HPDE6-E6E7 (cell line): ENCODE measurements around the gene F12.

Source experiments
- DNase-seq: peaks from one replicate; pipeline ENCODE4 v3.0.0; 2011; ENCODE audit warnings: missing footprints; ENCODE audit errors: extremely low spot score

Gene F12

DNA sequence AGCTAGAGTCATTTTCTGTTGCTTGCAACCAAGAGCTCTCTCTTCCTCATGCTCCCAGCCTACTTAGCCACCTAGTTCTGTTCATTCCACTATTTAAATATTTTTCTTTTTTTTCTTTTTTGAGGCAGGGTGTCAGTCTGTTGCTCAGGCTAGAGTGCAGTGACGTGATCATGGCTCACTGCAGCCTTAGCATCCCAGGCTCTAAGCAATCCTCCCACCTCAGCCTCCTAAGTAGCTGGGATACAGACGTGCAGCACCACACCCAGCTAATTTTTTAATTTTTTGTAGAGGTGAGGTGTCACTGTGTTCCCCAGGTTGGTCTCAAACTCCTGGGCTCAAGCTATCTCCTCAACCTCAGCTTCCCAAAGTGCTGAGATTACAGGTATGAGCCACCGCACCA is 5.1 kb upstream of the F12 start:
- DNase-seq, result no peak

DNA sequence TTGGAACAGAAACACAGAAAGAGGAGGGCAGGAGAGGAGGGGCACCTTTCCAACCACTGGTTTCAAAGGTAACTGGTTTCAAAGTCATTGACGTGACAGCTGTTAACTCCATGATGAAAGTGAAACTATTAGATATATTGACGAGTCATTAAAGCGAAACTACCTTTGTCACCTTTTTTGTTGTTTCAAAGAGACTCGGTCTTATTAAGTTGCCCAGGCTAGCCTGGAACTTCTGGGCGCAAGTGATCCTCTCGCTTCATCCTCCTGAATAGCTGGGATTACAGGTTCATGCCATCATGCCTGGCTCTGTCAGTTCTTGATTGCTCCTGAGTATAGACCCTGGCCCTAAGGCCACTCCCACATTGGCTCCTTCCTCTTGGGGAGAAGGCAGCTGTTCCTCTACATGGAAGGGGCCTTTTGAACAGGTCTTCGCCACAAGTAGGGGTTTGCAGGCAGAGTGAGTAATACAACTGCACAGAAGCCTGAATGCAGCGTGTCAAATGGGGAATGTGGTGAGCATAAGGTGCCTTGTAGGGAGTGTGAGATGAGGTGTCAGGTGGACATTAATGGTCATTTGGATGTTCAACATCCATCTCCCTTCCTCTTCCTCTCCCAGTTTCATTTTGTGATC is 3.4 kb upstream of the F12 start:
- no peak for DNase-seq

DNA sequence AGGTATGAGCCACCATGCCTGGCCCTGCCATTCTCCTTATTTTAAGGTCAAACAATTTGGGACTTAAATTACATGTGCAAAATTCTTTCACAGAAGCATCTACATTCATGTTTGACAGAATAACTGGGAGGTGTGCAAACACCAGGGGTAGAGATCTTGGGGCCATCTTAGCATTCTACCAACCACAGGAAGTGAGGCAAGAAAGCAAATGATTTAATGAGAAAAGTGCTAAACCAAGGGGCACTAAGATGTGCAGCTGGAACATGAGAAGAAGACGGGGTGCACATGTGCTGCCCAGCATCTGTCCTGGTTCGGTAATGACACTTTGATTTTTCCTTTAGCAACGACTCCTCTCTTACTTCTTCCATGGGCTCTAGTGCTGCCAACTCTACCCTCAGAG is 1.2 kb upstream of the F12 start:
- no peak for DNase-seq

DNA sequence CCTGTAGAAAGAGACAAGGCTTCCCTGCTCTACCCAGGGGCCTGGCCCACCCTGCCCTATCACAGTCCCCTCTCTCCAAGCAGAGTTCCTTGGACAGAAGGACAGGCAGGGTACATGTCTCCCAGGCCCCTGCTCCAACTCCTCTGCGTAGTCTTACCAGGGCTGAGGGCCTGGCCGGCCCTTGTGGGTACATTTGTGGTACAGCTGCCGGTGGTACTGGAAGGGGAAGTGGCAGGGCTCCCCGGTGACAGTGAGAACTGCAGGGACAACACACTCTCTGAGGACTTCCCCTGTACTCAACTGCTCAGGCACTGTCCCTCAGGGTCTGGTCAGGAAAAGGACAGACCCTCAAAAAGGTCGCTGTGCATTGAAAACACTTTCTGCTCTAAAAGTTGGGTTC is 3.6 kb downstream of the F12 start:
- no peak for DNase-seq

DNA sequence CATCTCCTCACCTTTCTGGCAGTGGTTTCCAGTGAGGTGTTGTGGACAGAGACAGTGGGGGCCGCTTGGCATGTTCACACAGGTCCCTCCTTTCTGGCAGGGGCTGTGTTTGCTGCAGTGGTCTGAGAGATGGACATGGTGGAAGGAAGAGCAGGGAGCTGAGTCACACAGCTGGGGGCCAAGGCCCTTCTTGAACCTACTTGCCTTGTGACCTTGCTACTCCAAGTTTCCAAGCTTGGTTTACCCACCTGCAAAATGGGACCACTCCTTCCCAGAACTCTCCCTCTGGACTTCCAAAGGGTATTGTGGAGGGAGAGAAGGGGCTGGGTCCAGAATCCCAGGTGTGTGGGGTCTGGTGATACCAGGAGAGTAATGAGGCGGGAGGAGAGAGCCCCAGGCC is 4.1 kb downstream of the F12 start:
- DNase-seq, result no peak

DNA sequence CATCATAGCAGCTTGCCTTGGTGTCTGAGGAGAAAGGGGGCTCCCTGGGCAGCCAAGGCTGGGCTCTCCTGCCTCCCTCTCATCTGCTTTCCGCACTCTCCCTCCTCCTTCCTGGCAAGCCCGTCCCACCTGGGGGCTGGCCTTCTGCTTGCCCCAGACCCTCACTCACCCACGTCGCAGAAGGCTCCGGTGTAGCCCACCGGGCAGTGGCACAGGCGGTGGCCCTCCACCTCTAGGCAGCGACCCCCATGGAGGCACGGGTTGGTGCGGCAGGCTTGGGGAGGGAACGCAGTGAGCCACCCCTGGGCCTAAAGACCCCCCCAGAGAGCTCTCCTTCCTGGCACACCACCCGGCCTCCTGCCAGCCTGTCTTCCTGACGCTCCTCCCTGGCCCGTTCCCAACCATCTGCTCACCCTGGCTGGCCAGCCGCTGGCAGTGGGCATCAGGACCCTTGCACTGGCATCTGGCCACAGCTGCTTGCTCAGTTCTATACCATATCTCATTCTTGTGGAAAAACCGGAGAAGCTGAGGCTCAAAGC is 4.7 kb downstream of the F12 start:
- DNase-seq, result no peak

DNA sequence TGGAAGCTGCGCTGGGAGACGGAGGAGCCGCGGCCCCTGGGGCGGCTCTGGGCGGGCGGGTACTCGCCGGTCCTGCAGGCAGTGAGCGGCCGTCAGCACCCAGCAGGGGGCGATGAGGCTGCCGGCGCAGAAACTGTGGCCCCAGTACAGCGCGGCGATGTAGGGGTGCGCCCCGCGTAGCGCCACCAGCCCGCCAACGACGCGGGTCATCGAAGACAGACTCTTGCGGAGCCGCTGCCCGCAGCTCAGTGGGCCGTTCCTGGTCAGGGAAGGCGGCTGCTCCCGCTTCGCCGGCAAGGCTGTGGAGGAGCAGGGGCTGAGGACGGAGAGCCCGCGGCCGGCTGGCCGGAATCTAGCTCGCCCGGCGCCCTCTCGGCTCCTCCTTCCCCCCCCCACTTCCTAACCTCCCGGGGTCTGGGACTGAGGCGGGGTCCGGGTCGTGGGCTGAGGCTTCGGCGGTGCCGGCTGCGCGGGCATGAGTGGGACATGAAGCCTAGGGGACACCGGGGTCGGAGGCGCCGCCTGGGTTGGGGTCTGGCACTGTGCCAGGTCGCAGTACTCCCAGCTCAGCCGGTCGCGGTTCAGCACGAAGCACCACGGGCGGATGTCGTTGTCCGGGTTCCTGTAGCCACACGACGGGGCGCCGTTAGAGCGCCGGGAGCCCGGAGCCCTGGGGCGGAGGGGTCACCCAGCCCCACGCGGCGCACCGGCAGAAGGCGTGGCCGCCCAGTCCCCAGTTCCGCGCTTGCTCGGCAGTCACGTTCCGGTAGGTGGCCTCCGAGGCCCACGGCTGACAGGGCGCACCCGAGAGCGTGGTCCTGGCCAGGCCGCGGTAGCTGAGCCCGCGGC is 5.3 kb downstream of the F12 start:
- DNase-seq, result peak; percentile 90

DNA sequence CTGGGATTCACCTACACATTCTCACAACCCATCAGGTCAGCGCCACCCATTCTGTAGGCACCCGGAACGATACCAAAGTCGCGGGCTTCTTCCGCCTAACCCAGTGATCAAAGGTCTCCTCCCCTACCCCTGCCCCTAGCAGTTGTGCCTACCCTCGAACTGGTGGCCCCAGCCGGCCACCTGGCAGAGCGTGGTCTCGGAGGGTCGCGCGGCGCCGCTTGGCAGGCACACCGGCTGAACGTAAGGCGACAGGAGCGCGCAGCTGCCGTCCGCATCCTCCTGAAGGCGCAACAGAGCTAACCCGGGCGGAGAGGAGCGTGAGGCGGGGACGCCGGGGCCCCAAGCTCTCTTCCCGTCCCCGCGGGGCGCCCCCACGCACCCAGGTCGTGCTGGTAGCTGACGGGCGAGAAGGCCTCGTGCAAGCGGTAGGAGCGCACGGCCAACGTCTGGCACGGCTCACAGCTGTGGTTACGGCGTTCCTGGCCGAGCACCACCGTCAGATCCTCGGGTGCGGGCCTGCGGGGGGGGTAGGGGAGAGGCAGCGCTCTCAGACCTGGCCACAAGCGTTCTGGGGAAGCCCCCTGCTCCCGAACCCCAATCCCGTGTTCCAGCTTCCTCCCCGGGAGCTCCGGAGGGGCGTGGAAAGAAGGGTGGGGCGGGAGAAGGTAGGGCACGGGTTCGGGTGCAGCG is 6.1 kb downstream of the F12 start:
- DNase-seq, result peak; percentile 63

DNA sequence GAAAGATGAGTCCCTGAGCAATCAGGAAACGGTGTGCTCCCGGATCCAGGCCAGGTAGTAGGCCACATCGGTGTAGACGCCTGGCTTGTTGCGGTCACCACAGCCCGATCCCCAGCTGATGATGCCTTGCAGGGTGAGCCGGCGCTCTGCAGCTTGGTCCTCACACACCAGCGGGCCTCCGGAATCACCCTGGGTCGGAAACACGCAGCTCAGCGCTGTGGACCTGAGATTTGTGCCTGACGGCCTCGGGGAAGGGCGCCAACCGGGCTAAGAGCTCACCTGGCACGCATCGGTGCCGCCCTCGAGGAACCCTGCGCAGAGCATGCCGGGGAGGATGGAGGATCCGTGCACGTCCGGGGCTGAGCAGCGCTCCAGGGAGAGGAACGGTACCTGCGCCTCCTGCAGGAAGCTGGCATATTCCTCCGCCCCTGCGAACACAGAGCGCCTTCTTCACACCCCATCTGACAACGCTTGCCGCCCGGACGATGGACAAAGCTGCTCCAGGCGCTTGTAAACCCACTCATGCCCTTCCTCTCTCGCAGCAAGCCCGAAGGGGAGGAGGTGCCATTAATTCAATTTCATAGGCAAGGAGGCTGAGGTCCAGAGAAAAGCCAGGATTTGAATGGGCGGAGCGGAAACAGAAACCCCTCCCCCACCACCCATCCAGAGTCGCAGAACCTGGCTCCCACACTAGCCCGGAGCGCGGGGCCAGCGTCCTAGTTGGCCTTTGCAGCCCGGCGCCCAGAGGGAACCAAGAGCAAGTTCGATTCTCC is 6.9 kb downstream of the F12 start:
- peak; percentile 97 for DNase-seq

DNA sequence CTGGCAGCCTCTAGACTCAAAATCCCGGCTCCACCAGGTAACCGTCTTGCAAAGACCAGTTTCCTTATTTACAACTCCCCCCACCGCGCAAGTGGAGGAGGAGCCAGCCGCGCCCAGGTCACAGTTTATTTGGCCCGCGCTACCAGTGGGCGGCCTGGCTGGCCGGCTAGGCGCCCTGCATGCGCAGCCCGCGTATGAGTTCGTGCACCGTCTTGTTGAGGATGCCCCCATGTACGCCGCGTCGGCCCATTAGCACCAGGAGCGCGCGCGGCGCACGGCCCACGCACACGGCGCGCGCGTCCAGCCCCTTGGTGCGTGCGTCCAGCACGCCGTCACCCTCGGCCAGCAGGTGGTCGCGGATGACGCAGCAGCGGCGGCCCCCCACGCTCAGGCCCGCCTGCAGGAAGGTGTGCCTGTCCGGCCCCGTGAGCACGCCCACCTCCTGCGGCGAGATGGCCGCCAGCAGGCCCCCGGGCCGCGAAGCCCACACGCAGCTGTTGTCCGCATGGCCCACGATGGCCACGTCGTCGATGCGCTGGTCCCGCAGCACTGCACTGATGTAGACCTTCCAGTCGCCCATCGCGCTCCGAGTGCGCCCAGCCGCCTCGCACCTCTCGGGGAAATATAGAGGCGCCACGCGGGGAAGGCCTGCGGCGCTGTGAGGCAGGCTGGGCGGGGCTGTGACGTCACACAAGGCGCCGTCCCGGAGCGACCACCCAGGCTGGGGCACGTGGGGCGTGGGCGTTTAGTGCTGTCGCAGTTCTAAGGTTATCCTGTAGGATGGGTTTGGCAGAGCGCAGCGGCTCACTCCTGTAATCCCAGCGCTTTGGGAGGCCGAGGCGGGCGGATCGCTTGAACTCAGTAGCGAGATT is 9.1 kb downstream of the F12 start, which contains the start of gene PFN3:
PFN3 (minus strand) TSS at position 665 of the 872 bp plus-strand sequence; CDS start at position 580, 85 bp downstream.
- DNase-seq, result no peak

DNA sequence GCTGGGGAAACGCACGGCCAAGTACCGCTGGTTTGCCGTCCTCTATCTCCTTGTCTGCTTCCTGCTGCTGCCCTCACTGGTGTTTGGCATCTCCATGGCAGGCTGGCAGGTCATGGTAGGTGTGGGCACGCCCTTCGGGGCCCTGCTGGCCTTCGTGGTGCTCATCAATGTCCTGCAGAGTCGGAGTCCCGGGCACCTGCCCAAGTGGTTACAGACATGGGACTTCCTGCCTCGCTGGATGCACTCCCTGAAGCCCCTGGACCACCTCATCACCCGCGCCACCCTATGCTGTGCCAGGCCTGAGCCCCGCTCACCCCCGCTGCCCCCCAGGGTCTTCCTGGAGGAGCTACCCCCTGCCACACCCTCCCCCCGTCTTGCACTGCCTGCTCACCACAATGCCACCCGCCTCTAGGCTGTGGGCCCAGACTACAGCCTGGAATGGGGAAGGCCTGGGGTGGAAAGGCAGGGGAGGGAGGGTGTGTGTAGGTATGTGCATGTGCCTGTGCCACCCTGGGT is 11.4 kb downstream of the F12 start:
- DNase-seq, result no peak

DNA sequence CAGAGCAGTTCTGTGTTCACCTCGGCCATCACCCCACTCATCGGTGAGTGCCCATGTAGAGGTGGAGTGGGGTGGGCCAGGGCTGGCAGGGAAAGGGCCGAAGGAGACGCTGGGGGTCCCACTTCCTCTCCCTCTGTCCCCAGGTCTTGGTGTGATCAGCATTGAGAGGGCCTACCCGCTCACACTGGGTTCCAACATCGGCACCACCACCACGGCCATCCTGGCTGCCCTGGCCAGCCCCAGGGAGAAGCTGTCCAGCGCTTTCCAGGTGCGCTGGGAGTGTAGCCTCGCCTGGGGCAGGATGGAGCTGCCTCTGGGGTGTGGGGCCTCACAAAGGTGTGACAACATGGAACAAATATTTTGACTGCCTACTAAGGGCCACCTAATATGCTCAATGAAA is 12.6 kb downstream of the F12 start:
- no peak for DNase-seq

DNA sequence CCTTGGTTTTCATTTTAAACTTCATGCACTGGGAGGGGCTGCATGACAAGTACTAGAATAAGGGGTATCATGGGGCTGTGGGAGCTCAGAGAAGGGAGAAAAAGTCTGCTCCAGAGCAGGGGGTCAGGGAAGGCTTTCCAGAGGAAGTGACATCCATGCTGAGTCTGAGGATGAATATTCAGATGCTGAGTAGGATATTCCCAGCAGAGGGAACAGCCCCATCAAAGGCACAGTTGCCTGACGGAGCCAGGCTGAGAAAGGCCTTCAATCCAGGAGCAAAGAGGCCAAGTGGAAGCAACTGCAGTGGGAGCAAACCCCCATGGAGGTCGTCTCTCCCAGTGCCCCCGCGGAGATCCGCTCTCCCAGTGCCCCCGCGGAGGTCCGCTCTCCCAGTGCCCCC is 13.3 kb downstream of the F12 start:
- DNase-seq, result no peak

DNA sequence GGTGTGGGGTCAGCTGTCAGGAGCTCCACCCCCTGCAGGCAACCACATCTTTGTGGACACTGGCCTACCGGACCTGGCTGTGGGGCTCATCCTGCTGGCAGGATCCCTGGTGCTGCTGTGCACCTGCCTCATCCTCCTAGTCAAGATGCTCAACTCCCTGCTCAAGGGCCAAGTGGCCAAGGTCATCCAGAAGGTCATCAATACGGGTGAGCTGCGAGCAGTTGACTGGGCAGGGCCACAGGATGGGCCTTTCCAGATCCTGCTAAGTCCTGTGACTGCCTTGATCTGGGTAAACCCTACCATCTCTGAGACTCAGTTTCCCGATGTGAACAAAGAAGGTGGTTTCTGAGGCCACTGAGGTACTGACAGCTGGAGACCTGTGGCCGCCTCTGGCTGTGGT is 15.4 kb downstream of the F12 start:
- no peak for DNase-seq

DNA sequence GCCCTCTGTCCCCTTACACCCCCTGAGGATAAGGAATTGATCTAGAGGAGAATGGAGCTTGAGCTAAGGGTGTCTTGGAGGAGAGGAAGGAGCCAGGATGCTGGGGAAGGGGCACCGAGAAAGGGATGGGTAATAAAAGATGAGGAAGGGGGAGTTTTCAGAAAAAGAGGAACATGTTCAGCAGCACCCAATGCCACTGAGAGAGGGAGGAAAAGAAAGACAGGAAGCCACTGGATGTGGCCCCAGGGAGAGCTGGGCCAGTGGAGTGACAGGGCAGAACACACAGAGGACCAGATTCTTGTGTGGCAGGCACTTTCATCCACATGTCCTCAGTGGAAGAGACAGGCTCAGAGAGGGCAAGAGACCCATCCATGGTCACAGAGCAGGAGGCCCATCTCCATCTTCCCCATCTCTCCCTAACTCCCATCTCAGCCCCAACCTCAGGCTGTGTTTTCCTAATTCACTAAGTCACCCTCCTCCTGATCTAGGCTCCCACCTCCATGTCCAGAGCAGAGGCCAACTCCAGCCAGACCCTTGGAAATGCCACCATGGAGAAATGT is 16.1 kb downstream of the F12 start:
- no peak for DNase-seq

DNA sequence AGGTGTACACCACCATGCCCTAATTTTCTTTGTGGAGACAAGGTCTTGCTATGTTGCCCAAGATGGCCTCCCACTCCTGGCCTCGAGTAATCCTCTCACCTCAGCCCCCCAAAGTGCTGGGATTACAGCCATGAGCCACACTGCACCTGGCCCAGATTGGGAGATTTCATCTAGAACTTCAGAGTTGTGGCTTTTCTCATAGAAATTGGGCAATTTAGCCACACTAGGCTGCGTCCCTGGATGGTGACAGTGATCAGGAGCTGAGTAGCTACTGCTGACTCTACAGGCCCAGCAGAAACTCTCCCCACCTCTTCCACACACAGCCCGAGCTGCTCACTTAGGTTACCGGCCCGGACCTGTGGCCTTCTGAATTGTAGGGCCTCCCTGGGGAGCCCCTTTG is 16.6 kb downstream of the F12 start:
- no peak for DNase-seq

DNA sequence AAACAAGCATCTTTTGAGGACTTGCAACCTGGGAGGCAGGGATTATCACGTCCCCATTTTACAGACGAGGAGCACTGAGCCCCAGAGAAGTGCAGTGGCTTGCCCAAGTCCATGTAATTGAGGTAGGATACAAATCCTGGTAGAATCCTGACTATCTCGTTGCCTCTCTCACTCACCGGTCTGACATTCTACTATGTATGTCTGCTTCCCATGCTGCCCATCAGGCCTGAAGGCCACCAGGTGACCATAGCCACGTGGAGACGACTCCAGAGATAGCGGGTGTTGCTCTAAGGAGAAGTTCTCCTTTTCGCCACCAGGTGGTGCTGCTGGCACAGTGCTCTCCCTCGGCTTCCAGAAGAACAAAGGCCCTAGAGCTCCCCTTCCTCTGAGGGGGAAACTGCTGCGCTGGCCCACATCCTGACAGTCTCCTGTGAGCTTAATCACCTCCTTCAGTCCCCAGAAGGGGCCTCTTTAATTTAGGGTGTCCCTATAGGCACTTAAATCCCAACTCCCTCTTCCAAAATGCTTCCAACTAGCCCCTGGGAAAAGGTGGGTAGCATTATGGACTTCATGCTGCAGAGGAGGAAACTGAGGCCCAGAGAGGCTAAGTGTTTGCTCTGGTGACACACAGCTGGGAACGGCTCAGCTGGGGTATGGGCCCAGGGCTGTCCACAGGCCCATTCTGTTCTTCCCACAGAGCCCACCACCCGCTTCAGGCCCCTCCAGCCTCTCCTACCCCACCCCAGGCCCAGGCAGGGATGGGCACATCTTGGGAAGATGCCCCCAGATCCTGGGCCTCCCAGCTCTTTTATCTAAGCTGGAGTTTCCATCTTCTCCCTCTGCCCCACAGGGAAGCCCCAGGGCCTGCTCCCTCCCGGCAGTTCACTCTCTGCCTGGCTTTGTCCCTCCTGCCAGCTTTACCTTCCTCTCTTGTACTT is 18.7 kb downstream of the F12 start:
- DNase-seq, result peak; percentile 92

DNA sequence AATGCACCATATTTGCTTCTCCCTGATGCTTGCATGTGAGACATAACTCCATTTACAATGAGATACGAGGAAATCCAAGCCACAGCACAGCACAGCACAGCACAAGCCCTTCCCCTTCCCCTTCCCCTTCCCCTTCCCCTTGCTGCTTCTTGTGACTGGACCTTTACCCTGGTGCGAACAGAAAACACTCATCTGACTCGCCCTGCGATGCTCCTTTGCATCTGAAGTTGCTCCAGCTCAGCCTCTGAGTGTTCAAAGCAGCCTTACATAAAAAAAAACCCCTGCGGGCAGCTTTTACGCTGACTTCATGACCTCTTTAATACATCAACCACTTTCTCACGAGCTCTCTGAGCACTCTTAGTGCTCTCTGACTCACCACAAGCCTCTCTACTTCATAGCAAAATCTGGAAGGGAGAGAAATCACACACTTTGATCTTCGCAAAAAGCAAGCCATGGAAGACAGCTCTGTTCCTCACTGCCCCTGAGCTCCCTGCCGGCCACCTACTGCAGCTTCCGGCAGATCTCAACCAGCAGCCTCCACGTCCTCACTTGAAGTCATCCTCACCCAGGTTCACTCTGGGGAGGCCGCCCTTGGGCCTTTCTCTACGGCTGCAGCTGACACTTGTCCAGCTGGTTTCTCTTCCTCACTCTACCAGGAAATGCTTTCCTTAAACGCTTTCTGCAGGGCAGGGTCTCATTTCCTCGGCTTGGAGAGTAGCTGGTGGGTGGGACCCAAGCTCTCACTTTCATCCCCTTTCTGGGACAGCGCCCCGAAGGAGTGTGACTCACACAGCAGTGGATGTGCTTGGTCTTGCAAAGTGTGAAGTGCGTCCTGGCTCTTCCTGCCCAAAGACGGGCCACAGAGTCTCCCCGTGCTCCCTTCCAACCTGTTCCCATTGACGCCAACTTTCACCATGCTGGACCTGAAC is 19.9 kb downstream of the F12 start:
- peak; percentile 94 for DNase-seq
